HG03108 (cell line): ENCODE measurements around the gene SNX27.
"Not testable (repeated sequence)": the region's sequence is repeated elsewhere in the genome, so short reads cannot be mapped to it uniquely, and the experiment has no call there.

Experiments
- ATAC-seq: cut with Tn5 transposase; IDR thresholded peaks from one replicate; pipeline ENCODE4 v1.9.1; 2021; ENCODE audit warnings: moderate library complexity; ENCODE audit not compliant: unreplicated experiment

The SNX27 gene

GRCh38 chr1:151718666-151719065, 106.8 kb downstream of the SNX27 start:
- no peak for ATAC-seq

DNA sequence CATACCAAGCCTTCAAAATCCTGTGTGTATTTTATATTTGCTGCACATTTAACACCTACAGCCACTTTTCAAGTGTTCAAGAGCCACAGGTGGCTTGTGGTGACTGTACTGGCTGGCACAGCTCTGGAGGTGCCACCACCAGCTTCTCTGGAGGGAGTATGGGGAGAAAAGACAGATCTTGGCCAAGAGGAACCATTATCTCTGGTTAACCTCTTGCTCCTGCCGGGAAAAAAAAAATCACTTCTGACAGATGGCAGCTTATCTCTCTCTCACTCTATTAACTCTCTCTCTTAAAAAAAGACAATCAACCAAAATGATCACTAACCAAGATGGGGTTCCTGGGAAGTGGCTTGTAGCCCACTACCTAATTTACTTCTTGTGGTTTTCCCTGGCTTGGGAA, 108.3 kb downstream of the SNX27 start:
- no peak for ATAC-seq

DNA sequence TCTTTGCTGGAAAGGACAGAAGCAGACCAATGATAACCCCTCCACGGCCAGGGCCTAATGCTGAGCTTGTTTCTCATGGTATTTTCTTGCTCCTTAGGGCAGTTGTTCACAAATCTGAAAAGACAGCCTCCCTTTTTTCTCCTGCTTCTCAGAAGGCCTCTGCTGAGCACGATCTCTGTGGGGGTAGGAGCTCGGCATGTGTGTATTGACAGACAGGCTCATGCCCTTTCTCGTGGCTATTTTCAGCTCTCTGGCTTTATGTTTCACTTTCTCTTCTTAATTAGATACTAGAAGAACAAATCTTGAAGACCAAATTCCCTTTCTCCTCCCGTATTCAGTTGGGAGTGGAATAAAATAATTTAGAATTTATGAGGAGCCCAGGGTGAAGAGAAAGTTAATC, 108.7 kb downstream of the SNX27 start:
- ATAC-seq: no peak

- peak; percentile 60 for ATAC-seq
Measured at GRCh38 chr1:151720974-151721787, 109.3 kb downstream of the SNX27 start, which contains the start of gene RIIAD1. Gene RIIAD1 (plus strand): TSS chr1:151721522. CDS start chr1:151721537, 15 bp downstream.

- ATAC-seq: no peak
Measured at GRCh38 chr1:151721788-151722510, 110.1 kb downstream of the SNX27 start.

GRCh38 chr1:151723726-151724370, 112.0 kb downstream of the SNX27 start:
- no peak for ATAC-seq

DNA sequence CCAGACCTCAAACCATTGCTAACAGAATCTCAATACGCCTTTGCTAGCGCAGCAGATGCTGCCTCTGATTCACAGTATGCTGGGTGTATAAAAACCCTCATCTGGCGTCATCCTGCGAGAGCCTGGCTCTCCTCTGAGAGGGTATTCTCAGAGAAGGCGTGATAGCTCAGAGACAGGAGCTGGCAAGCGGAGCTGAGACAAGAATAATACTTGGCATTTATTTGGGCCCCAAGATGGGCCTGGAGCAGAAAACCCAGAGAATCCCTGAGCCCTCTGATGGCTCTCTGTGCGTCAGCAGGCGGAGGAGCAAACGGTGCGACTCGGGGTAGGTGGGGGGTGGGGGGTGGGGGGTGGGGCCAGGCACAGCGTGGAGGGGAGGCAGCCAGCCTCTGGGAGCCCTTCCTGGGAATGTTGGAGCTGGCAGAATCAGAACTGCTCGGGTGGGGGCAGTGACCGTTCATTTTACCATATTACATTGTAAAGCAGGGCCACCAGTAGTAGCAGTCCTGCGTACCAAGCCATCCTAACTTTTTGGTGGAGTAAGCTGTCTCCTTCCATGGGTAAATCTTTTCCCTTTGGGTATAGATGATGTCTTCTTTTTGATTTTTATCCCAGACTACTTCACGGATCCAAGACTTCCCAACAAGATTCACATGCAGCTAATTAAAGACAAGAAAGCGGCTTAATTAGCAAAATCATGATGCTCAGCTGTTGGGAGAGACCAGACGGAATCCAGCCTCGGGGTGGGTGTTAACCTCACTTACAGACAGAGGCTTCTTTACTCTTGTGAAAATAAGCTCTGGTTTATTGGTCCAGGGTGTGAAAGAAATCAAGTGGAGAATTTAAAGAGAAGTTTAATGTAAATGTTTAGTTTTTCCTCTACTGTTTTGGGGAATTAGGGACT, 116.6 kb downstream of the SNX27 start:
- ATAC-seq: no peak

DNA sequence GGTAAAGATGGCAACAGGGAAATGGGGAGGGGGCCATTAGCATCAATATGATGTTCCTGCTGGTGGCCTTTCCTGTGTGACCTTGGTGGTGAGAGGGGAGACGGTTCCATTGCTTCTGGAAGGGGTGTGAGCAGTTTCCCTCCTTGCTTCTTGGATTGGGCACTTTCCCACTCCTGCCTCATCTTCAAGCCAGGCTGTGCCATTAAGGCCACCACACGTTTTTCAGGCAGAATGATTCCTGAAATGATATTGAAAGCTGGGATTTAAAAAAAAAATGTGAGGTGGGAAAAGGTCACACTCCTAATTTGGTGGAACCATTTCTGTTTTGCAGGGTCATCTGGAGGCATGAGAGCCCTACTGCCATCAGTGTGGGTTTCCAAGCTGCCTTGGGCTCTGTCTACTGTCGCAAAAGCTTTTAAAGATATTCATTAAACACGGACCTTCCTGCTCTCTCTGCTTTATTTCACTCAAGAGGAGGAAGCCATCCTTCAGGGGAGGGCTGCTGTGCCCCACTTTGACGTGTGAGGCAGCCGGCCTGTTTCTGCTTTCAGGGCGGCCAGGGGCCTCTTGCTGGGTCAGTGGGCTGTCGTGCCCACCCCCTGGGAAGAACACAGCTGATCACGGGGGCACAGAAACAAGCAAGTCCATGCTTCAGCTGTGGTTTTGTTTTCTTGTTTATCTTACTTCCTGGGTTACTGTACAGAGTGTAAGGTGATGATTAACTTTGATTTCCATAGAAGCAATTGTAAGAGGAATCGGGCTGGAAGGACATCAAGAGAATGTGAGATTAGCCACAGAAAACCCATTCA, 117.5 kb downstream of the SNX27 start:
- no peak for ATAC-seq

DNA sequence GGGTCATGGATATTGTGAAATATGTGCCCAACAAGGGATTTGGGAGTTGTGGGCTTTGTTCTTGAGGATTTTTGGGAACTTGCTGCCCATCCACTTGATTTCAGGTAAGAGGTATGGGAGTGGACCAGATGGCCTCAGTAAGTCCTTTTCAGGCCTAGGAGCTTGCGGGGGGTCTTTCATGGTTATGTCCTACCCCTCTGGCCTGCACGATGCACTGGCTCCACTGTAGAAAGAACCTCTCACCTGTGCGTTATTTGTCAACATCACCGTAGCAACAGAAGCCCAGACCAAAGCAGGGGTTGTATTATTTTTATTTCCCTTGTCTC, 118.1 kb downstream of the SNX27 start:
- ATAC-seq: no peak

- no peak for ATAC-seq
Measured at GRCh38 chr1:151733126-151733525, 121.3 kb downstream of the SNX27 start.

DNA sequence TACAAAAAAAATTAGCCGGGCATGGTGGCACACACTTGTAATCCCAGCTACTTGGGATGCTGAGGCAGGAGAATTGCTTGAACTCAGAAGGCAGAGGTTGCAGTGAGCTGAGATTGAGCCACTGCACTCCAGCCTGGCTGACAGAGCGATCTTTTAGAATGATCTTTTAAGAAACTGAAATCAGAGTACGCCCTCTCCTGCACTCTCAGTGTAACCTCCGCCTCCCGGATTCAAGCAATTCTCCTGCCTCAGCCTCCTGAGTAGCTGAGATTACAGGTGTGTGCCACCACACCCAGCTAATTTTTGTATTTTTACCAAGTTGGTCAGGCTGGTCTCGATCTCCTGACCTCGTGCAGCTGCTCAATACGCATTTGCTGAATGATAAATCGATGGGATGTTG, 122.1 kb downstream of the SNX27 start:
- ATAC-seq: not testable (repeated sequence)

DNA sequence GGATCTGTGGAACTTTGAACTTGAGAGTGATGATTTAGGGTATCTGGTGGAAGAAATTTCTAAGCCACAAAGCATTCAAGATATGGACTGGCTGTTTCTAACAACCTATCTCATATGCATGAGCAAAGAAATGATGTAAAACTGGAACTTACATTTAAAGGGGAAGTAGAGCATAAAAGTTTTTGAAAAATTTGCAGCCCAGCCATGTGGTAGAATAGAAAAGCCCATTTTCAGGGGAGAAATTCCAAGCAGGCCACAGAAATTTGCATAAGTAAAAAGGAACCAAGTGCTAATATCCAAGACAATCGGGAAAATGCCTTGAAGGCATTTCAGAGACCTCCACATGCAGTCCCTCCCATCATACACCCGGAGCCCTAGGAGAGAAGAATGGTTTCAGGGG, 125.2 kb downstream of the SNX27 start:
- no peak for ATAC-seq

DNA sequence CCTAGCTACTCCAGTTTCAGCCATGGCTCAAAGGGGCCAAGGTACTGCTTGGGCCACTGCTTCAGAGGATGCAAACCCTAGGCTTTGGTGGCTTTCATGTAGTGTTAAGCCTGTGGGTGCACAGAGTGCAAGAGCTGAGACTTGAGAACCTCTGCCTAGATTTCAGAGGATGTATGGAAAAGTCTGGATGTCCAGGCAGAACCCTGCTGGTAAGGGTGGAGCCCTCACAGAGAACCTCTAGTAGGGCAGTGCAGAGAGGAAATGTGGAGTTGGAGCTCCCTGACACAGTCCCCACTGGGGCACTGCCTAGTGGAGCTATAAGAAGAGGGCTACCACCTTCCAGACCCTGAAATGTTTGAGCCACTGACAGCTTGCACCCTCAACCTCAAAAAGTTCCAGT, 125.6 kb downstream of the SNX27 start:
- no peak for ATAC-seq

DNA sequence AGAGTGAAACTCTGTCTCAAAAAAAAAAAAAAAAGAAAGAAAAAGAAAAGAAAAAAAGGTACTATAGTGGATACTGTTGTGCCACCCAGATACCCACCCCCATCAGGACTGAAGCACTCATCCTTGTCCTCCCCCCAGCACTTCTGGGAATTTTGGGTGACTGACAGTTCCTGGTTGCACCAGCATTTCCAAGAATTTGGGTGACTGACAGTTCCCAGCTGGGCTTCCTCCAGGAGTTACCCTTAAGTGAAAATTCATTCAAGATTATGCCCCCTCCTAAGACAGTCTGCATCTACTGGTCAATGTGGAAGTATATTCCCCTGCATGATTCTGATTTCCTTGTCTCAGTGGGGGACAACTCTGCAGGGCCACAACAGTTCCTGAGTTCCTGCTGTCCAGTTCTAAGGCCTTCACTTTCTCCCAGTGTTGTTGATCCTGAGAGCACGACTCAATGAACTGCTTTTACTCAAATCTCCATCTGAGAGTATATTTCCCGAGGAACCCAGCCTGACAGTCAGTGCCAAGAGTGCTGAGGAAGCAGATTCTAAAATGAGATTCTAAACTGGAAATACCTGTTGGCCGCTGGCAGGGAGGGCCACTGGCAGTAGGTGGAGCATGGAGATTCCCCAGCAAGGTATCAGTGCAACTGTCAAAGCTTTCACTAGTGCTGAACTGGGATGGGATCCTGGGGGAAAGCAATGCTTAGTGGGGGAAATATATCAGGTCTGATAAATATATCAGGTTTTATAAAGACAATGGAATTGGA, 127.9 kb downstream of the SNX27 start:
- no peak for ATAC-seq

- no peak for ATAC-seq
Measured at GRCh38 chr1:151741516-151741915, 129.7 kb downstream of the SNX27 start.
